Mucosa of descending colon (tissue), 3 donors: ENCODE results near the gene USH1G. TPM values are rescaled to one million over a fixed set of nuclear protein-coding genes. Genes with fewer than 3 reads are reported as not detected.
A peak's percentile ranks its signal among the peaks of the same experiment; 100 is the strongest.

Experiments used
- ATAC-seq: fragments of 200-7000 bp; cut with Tn5 transposase; one replicate; pipeline ENCODE4 v1.9.1; 2020; ENCODE audit warnings: mild to moderate bottlenecking, moderate library complexity
- DNase-seq, 3 donors: peaks; one replicate each; pipeline ENCODE4 v3.0.0-alpha.2; 2020
- H3K36me3 ChIP-seq: fragments of 200-600 bp; one replicate; pipeline ENCODE4 v1.8.0; 2021; ENCODE audit warnings: low read depth, mild to moderate bottlenecking
- H3K4me1 ChIP-seq: fragments of 200-600 bp; one replicate; pipeline ENCODE4 v1.8.0; 2021; ENCODE audit warnings: low read depth, mild to moderate bottlenecking
- H3K4me3 ChIP-seq: fragments of 200-600 bp; one replicate; pipeline ENCODE4 v1.8.0; 2021; ENCODE audit warnings: mild to moderate bottlenecking
- H3K9me3 ChIP-seq: fragments of 200-600 bp; one replicate; pipeline ENCODE4 v1.8.0; 2021; ENCODE audit warnings: mild to moderate bottlenecking
- intact Hi-C, 2 donors: fragments of 100-400 bp; cut with DNase I in 1 of 2; cut with micrococcal nuclease in 1 of 2; formaldehyde crosslinking; loops; one replicate each; pipeline versions ENCODE4 v1.11.0 to v1.11.1; 2022; cut with DNase I, micrococcal nuclease
- total RNA-seq, 3 donors: library from RNA; stranded (reverse); fragmentation: NEBNext Ultra II Directional in 2 of 3; extraction: Animal tissue kit (Norgen Biotek cat#: 25700) in 2 of 3; gene quantifications; one replicate each; pipeline versions ENCODE4 v1.2.1 to v1.2.4, GENCODE V29; 2021 to 2023
- TF ChIP-seq, protein P1 (sequence below): fragments of 200-600 bp; IDR thresholded peaks from one replicate; pipeline ENCODE4 v1.8.0; 2022; ENCODE audit warnings: antibody characterized with exemption, mild to moderate bottlenecking
- donor health status: DM: no; HTN: no; CAD: no; lungs with moderate emphysema.
- donor health status: DM: no; HTN: no; CAD: no.
- donor health status: DM: no; HTN: yes; CAD: no.

USH1G gene
- total RNA-seq, 3 donors from 2014 or later = not detected

GRCh38 chr17:74928786-74929185 lies 5.7 kb upstream of the USH1G start:
- no peaks in the 10 kb centered on the region for H3K9me3 ChIP-seq
- ATAC-seq (no peak), DNase-seq (no peak)
- intact Hi-C loops = no loop called here
- H3K36me3 ChIP-seq = no peaks in the 10 kb centered on the region
- no peak overlapping the region for H3K4me3 ChIP-seq
- TF ChIP-seq, protein P1, sequence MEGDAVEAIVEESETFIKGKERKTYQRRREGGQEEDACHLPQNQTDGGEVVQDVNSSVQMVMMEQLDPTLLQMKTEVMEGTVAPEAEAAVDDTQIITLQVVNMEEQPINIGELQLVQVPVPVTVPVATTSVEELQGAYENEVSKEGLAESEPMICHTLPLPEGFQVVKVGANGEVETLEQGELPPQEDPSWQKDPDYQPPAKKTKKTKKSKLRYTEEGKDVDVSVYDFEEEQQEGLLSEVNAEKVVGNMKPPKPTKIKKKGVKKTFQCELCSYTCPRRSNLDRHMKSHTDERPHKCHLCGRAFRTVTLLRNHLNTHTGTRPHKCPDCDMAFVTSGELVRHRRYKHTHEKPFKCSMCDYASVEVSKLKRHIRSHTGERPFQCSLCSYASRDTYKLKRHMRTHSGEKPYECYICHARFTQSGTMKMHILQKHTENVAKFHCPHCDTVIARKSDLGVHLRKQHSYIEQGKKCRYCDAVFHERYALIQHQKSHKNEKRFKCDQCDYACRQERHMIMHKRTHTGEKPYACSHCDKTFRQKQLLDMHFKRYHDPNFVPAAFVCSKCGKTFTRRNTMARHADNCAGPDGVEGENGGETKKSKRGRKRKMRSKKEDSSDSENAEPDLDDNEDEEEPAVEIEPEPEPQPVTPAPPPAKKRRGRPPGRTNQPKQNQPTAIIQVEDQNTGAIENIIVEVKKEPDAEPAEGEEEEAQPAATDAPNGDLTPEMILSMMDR = no peak
- peaks cover 3% of the 10 kb centered on the region for H3K4me1 ChIP-seq

GRCh38 chr17:74925242-74925641 lies 2.2 kb upstream of the USH1G start:
- TF ChIP-seq, protein P1 = no peak
- H3K4me3 ChIP-seq = no peak overlapping the region
- DNase-seq = no peak
- no peak for ATAC-seq
- no peaks in the 10 kb centered on the region for H3K9me3 ChIP-seq
- intact Hi-C loops = no loop called here
- no peaks in the 10 kb centered on the region for H3K36me3 ChIP-seq
- peaks cover 11% of the 10 kb centered on the region for H3K4me1 ChIP-seq

GRCh38 chr17:74924250-74924948 lies 1.3 kb upstream of the USH1G start, which contains the start of gene OTOP2:
Gene OTOP2 (plus strand): TSS chr17:74924273. CDS start chr17:74924633, 360 bp downstream.
- peak; percentile 14 for ATAC-seq

DNA sequence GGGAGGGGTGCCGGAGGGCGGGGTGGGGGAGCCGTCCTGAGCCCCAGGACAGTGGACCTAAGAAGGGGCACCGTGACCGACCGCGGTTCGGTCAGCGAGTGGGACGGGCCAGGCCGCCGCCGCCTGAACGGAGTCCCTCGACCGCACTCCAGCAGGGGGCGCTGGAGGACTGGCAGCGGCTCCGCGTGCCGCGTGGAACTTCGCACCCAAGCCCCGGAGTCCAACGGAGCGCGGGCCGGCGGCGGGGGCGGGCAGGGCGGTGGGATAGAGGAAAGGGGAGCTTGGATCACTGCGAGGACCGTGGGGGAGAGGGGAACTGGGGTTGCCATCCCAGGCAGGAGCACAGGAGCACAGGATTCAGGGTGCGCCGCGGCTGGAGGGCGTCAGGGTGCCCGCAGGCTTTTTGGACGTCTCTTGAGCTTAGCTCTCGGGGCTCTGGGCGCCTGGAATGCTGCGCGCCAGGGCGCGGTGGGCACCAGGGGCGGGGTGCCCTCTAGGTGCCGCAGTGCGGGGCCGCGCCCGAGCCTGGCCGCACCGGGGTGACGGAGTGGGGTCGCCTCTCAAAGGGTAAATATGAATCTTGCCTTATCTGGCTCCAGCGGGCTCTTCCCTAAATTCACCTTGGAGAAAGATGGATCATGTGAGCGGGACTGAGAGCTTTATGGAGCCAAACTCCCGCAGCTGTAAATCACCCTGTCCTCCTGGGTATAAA lies 639 bp upstream of the USH1G start:
- peak; percentile 73 to 84 (median 80) for DNase-seq
- Histone ChIP-seq H3K9me3 (no peaks in the 10 kb centered on the region), H3K4me3 (no peak overlapping the region), H3K36me3 (no peaks in the 10 kb centered on the region), H3K4me1 (peaks cover 11% of the 10 kb centered on the region)
- peak; percentile 87 for ATAC-seq
- intact Hi-C loops = no loop called here
- TF ChIP-seq, protein P1 = peak; percentile 87

More at GRCh38 chr17:74924250-74924948, 1.3 kb upstream of the USH1G start, which contains the start of gene OTOP2:
- peak in 2 of 3 donors; percentile 22 to 36 for DNase-seq
- intact Hi-C loops = no loop called here
- TF ChIP-seq, protein P1 = no peak
- Histone ChIP-seq H3K36me3 (no peaks in the 10 kb centered on the region), H3K4me3 (no peak within 1 kb of the TSS), H3K4me1 (peaks cover 11% of the 10 kb centered on the region), H3K9me3 (no peaks in the 10 kb centered on the region)

- ATAC-seq (no peak), DNase-seq (no peak)
- TF ChIP-seq, protein P1 = no peak
- peaks cover 11% of the 10 kb centered on the region for H3K4me1 ChIP-seq
- no peaks in the 10 kb centered on the region for H3K36me3 ChIP-seq
- H3K9me3 ChIP-seq = no peaks in the 10 kb centered on the region
- intact Hi-C loops = no loop called here
- no peak overlapping the region for H3K4me3 ChIP-seq
These were observed 883 bp downstream of the USH1G start for GRCh38 chr17:74922172-74922571.
